HepG2 (cell line): ENCODE results near the gene PBX1. TPM values are rescaled to one million over a fixed set of nuclear protein-coding genes. Genes with fewer than 3 reads are reported as not detected.

Experiments
- ATAC-seq: fragments of 200-7000 bp; cut with Tn5 transposase; 3 replicates; pipeline ENCODE4 v1.9.1; 2020; ENCODE audit warnings: mild to moderate bottlenecking, moderate library complexity
- BruUV-seq: library from RNA; stranded (reverse); fragments of 400-500 nt; replicated peaks from 2 replicates; lab custom pipeline; 2021; lab: Mats Ljungman, UMichigan
- CTCF ChIA-PET: fragments of 300-600 bp; formaldehyde crosslinking; extraction: SDS; loops from one replicate; lab custom pipeline; 2021; ENCODE audit warnings: low total read pairs, inconsistent platforms, low intra/inter-chr PET ratio; lab: Yijun Ruan, JAX
- POLR2A ChIA-PET: fragments of 350-600 bp; sonication (Branson Sonifier 250); formaldehyde crosslinking; loops from one replicate; lab custom pipeline; 2020; ENCODE audit warnings: antibody characterized with exemption, inconsistent platforms; lab: Yijun Ruan, JAX
- DNase-seq: peaks from one replicate; pipeline ENCODE4 v3.0.0-alpha.2; 2015; ENCODE audit warnings: low spot score
- FAIRE-seq: peaks from 3 replicates; lab custom pipeline; 2011; peaks lifted over from hg19 to GRCh38; lab: Jason Lieb, UNC
- H2AFZ ChIP-seq: one replicate; pipeline ENCODE4 v1.6.1; 2011; ENCODE audit warnings: low read length, inconsistent platforms
- H3K27ac ChIP-seq: fragments of 300-600 bp; 3 replicates; pipeline ENCODE4 v1.8.0; 2011; ENCODE audit warnings: mixed run types, mild to moderate bottlenecking, mixed read lengths, low read length, inconsistent platforms; ENCODE audit not compliant: insufficient read depth; ENCODE audit errors: extremely low read length
- H3K27me3 ChIP-seq, 2 experiments: fragments of 200-600 bp in 1 of 2; 2 replicates in 1 of 2; 3 replicates in 1 of 2; pipeline versions ENCODE4 v1.6.0 to v1.8.0; 2011; ENCODE audit warnings: low read length in 2 of 2, mild to moderate bottlenecking in 2 of 2, moderate library complexity in 2 of 2, inconsistent platforms in 1 of 2; ENCODE audit not compliant: insufficient read depth in 2 of 2, control insufficient read depth in 1 of 2
- H3K36me3 ChIP-seq, 2 experiments: fragments of 200-600 bp in 1 of 2; replicated peaks in 1 of 2; 2 replicates in 1 of 2; 3 replicates in 1 of 2; pipeline versions ENCODE4 v1.5.1 to v1.8.0; 2011; ENCODE audit warnings: low read length in 2 of 2, inconsistent platforms in 1 of 2; ENCODE audit not compliant: insufficient read depth in 2 of 2, control insufficient read depth in 1 of 2
- H3K4me1 ChIP-seq: 2 replicates; pipeline ENCODE4 v1.5.1; 2012; ENCODE audit warnings: low read length, inconsistent platforms; ENCODE audit not compliant: insufficient read depth
- H3K4me2 ChIP-seq: 2 replicates; pipeline ENCODE4 v1.6.0; 2011; ENCODE audit warnings: low read depth, low read length, inconsistent platforms
- H3K4me3 ChIP-seq, 3 experiments: fragments of 200-600 bp in 1 of 3; sonication (generic), shearing (Covaris generic) in 1 of 3; replicated peaks in 1 of 3; 2 replicates each; pipeline ENCODE4 v1.5.1; 2011 to 2016; ENCODE audit warnings: low read length in 3 of 3, inconsistent platforms in 2 of 3, low read depth in 2 of 3, mild to moderate bottlenecking in 2 of 3, control low read depth in 1 of 3, mixed read lengths in 1 of 3; ENCODE audit not compliant: insufficient read depth in 1 of 3
- H3K79me2 ChIP-seq: one replicate; pipeline ENCODE4 v1.6.1; 2011; ENCODE audit warnings: low read length, inconsistent platforms; ENCODE audit not compliant: insufficient read depth
- H3K9ac ChIP-seq: 2 replicates; pipeline ENCODE4 v1.6.0; 2011; ENCODE audit warnings: mild to moderate bottlenecking, low read depth, low read length, inconsistent platforms; ENCODE audit not compliant: insufficient read depth
- H3K9me3 ChIP-seq: 2 replicates; pipeline ENCODE4 v1.5.1; 2012; ENCODE audit warnings: mild to moderate bottlenecking, low read length
- H4K20me1 ChIP-seq: 2 replicates; pipeline ENCODE4 v1.6.0; 2011; ENCODE audit warnings: inconsistent platforms, mild to moderate bottlenecking, low read length, moderate library complexity; ENCODE audit not compliant: insufficient read depth
- ESRRA ChIP-seq: sonication (generic); formaldehyde crosslinking; IDR thresholded peaks from 2 replicates; pipeline ENCODE4 v1.5.1; 2020; ENCODE audit warnings: mild to moderate bottlenecking, low read depth, missing genetic modification reagents
- JARID2 ChIP-seq: sonication (generic); formaldehyde crosslinking; IDR thresholded peaks from 2 replicates; pipeline ENCODE4 v1.8.1; 2023; ENCODE audit warnings: missing genetic modification reagents, inconsistent platforms; ENCODE audit not compliant: insufficient replicate concordance
- JDP2 ChIP-seq: sonication (generic); formaldehyde crosslinking; IDR thresholded peaks from 2 replicates; pipeline ENCODE4 v1.8.1; 2022; ENCODE audit warnings: missing genetic modification reagents, borderline replicate concordance
- NAIF1 ChIP-seq: sonication (generic); formaldehyde crosslinking; IDR thresholded peaks from 2 replicates; pipeline ENCODE4 v1.5.0; 2020; ENCODE audit warnings: mild to moderate bottlenecking, missing genetic modification reagents, borderline replicate concordance
- NCOA5 ChIP-seq: sonication (generic); formaldehyde crosslinking; IDR thresholded peaks from 2 replicates; pipeline ENCODE4 v1.4.0; 2020; ENCODE audit warnings: missing genetic modification reagents
- SOX13 ChIP-seq, 3 experiments: fragments of 450-650 bp in 1 of 3; sonication (generic) in 1 of 3; formaldehyde crosslinking in 1 of 3; IDR thresholded peaks in 2 of 3; conservative IDR thresholded peaks in 1 of 3; 2 replicates each; pipeline versions ENCODE4 v1.5.0 to v1.6.1; 2016 to 2020; ENCODE audit warnings: antibody characterized with exemption in 1 of 3, mild to moderate bottlenecking in 1 of 3, missing compliant biosample characterization in 1 of 3, missing genetic modification reagents in 1 of 3, moderate library complexity in 1 of 3
- SYNCRIP ChIP-seq: fragments of 200-400 bp; formaldehyde crosslinking; IDR thresholded peaks from 2 replicates; pipeline ENCODE4 v1.6.1; 2018; ENCODE audit warnings: mild to moderate bottlenecking, low read depth, low read length; ENCODE audit not compliant: insufficient read depth
- THAP11 ChIP-seq: IDR thresholded peaks from 2 replicates; pipeline ENCODE4 v1.6.1; 2016; ENCODE audit warnings: missing biosample characterization, missing genetic modification reagents
- ZNF207 ChIP-seq: fragments of 450-650 bp; IDR thresholded peaks from 2 replicates; pipeline ENCODE4 v1.6.1; 2016; ENCODE audit warnings: antibody characterized with exemption, borderline replicate concordance
- ZNF777 ChIP-seq: sonication (generic); formaldehyde crosslinking; IDR thresholded peaks from 2 replicates; pipeline ENCODE4 v1.4.0; 2020; ENCODE audit warnings: missing genetic modification reagents
- WGBS: methylation state at CpG from one replicate; pipeline ENCODE4 v1.1.6; 2017; ENCODE audit warnings: low lambda C conversion rate; 5-methylcytosine and 5-hydroxymethylcytosine counted together
- in situ Hi-C: cut with HindIII; loops from 2 replicates; pipeline ENCODE4 v1.10.0; 2017; ENCODE audit warnings: low pct_unique_long_range_greater_than_20kb; ENCODE audit not compliant: extremely low pct_ligation_motif_present
- intact Hi-C: fragments of 100-400 bp; cut with micrococcal nuclease; formaldehyde crosslinking; loops from one replicate; pipeline ENCODE4 v1.10.0; 2022; ENCODE audit not compliant: unreplicated experiment
- polyA plus RNA-seq, 8 experiments: library from polyadenylated mRNA; depleted of rRNA in 3 of 8; stranded (reverse) in 7 of 8; unstranded in 1 of 8; fragments of >200 nt; fragmentation: Illumina TruSeq in 4 of 8; extraction: Trizol in 4 of 8; gene quantifications; 2 replicates each; pipeline versions ENCODE4 v1.2.1 to v1.2.3, GENCODE V29; 2011 to 2016; ENCODE audit warnings: low read depth in 4 of 8, missing spikeins in 1 of 8, mixed read lengths in 1 of 8; ENCODE audit not compliant: insufficient read depth in 1 of 8
- total RNA-seq, 5 experiments: library from RNA; depleted of rRNA; stranded (reverse); fragments of >200 nt; fragmentation: Illumina TruSeq; extraction: Trizol; gene quantifications; 2 replicates each; pipeline ENCODE4 v1.2.3, GENCODE V29; 2016; ENCODE audit warnings: low read depth in 1 of 5
- TF ChIP-seq, protein P1 (sequence below): sonication (generic); formaldehyde crosslinking; IDR thresholded peaks from 2 replicates; pipeline ENCODE4 v1.4.0; 2020; ENCODE audit warnings: mild to moderate bottlenecking, missing genetic modification reagents
- TF ChIP-seq, protein P2 (sequence below): IDR thresholded peaks from 2 replicates; pipeline ENCODE4 v1.6.1; 2018; ENCODE audit warnings: missing genetic modification reagents
- TF ChIP-seq, protein P3 (sequence below): sonication (generic); formaldehyde crosslinking; IDR thresholded peaks from 2 replicates; pipeline ENCODE4 v1.5.1; 2020; ENCODE audit warnings: missing genetic modification reagents, mild to moderate bottlenecking, borderline replicate concordance
- TF ChIP-seq, protein P4 (sequence below): IDR thresholded peaks from 2 replicates; pipeline ENCODE4 v1.6.1; 2016; ENCODE audit warnings: missing genetic modification reagents, missing compliant biosample characterization
- TF ChIP-seq, protein P5 (sequence below): sonication (generic); formaldehyde crosslinking; IDR thresholded peaks from 2 replicates; pipeline ENCODE4 v1.4.0; 2020; ENCODE audit warnings: missing genetic modification reagents
- TF ChIP-seq, protein P6 (sequence below): sonication (generic); formaldehyde crosslinking; IDR thresholded peaks from 2 replicates; pipeline ENCODE4 v1.8.1; 2023; ENCODE audit warnings: mild to moderate bottlenecking, missing genetic modification reagents

PBX1 gene
- total and polyA plus RNA-seq, 2 of the 13 experiments (the other 11 are each of a cell fraction or from before 2014, with no cell fraction given) = 0.24 TPM; not detected in 1

DNA sequence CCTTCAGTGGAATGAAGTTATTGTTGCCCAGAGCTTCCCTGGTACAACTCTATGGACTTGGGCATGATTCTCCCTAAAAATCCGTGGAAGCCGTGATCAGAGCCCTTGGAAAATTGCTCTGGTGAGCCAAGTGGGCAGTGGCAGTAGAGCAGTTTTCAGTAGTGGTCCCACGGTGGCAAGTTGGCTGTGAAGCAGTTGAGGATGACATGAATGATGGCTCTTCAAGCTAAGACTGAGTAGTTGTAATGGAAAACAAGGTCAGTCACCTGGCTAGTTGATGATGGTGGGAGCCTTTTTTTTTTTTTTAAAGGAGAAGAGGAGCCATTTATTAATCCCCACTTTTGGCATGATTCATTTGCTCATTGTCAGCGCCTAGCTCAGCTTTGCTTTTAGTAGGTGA, 36.2 kb downstream of the PBX1 start:
- POLR2A ChIA-PET = no interaction called here
- intact Hi-C loops = no loop called here
- TF ChIP-seq, protein P1, sequence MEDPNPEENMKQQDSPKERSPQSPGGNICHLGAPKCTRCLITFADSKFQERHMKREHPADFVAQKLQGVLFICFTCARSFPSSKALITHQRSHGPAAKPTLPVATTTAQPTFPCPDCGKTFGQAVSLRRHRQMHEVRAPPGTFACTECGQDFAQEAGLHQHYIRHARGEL = no peak
- TF ChIP-seq ESRRA (CRISPR knock-in tag) (no peak), ZNF777 (CRISPR knock-in tag) (no peak), JARID2 (no peak), THAP11 (CRISPR knock-in tag) (no peak), JDP2 (CRISPR knock-in tag) (no peak), ZNF207 (no peak), SYNCRIP (no peak), SOX13 (IDR thresholded peaks at IDR 0.05) (no peak), SOX13 (CRISPR knock-in tag; conservative IDR thresholded peaks at IDR 0.05 in 1 of 2, IDR thresholded peaks at IDR 0.05 in 1 of 2) (no peak), NCOA5 (CRISPR knock-in tag) (no peak), NAIF1 (CRISPR knock-in tag) (no peak)
- TF ChIP-seq, protein P2, sequence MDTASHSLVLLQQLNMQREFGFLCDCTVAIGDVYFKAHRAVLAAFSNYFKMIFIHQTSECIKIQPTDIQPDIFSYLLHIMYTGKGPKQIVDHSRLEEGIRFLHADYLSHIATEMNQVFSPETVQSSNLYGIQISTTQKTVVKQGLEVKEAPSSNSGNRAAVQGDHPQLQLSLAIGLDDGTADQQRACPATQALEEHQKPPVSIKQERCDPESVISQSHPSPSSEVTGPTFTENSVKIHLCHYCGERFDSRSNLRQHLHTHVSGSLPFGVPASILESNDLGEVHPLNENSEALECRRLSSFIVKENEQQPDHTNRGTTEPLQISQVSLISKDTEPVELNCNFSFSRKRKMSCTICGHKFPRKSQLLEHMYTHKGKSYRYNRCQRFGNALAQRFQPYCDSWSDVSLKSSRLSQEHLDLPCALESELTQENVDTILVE (CRISPR knock-in tag) = no peak
- TF ChIP-seq, protein P3, sequence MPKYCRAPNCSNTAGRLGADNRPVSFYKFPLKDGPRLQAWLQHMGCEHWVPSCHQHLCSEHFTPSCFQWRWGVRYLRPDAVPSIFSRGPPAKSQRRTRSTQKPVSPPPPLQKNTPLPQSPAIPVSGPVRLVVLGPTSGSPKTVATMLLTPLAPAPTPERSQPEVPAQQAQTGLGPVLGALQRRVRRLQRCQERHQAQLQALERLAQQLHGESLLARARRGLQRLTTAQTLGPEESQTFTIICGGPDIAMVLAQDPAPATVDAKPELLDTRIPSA (CRISPR knock-in tag) = no peak
- TF ChIP-seq, protein P4, sequence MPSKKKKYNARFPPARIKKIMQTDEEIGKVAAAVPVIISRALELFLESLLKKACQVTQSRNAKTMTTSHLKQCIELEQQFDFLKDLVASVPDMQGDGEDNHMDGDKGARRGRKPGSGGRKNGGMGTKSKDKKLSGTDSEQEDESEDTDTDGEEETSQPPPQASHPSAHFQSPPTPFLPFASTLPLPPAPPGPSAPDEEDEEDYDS (CRISPR knock-in tag) = no peak
- TF ChIP-seq, protein P5, sequence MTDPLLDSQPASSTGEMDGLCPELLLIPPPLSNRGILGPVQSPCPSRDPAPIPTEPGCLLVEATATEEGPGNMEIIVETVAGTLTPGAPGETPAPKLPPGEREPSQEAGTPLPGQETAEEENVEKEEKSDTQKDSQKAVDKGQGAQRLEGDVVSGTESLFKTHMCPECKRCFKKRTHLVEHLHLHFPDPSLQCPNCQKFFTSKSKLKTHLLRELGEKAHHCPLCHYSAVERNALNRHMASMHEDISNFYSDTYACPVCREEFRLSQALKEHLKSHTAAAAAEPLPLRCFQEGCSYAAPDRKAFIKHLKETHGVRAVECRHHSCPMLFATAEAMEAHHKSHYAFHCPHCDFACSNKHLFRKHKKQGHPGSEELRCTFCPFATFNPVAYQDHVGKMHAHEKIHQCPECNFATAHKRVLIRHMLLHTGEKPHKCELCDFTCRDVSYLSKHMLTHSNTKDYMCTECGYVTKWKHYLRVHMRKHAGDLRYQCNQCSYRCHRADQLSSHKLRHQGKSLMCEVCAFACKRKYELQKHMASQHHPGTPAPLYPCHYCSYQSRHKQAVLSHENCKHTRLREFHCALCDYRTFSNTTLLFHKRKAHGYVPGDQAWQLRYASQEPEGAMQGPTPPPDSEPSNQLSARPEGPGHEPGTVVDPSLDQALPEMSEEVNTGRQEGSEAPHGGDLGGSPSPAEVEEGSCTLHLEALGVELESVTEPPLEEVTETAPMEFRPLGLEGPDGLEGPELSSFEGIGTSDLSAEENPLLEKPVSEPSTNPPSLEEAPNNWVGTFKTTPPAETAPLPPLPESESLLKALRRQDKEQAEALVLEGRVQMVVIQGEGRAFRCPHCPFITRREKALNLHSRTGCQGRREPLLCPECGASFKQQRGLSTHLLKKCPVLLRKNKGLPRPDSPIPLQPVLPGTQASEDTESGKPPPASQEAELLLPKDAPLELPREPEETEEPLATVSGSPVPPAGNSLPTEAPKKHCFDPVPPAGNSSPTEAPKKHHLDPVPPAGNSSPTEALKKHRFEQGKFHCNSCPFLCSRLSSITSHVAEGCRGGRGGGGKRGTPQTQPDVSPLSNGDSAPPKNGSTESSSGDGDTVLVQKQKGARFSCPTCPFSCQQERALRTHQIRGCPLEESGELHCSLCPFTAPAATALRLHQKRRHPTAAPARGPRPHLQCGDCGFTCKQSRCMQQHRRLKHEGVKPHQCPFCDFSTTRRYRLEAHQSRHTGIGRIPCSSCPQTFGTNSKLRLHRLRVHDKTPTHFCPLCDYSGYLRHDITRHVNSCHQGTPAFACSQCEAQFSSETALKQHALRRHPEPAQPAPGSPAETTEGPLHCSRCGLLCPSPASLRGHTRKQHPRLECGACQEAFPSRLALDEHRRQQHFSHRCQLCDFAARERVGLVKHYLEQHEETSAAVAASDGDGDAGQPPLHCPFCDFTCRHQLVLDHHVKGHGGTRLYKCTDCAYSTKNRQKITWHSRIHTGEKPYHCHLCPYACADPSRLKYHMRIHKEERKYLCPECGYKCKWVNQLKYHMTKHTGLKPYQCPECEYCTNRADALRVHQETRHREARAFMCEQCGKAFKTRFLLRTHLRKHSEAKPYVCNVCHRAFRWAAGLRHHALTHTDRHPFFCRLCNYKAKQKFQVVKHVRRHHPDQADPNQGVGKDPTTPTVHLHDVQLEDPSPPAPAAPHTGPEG (CRISPR knock-in tag) = no peak
- TF ChIP-seq, protein P6, sequence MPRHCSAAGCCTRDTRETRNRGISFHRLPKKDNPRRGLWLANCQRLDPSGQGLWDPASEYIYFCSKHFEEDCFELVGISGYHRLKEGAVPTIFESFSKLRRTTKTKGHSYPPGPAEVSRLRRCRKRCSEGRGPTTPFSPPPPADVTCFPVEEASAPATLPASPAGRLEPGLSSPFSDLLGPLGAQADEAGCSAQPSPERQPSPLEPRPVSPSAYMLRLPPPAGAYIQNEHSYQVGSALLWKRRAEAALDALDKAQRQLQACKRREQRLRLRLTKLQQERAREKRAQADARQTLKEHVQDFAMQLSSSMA (CRISPR knock-in tag) = no peak

More for the DNA sequence above, 36.2 kb downstream of the PBX1 start:
- Histone ChIP-seq H3K27me3 (no peaks in the 10 kb centered on the region), H3K9me3 (no peaks in the 10 kb centered on the region), H3K36me3 (no peaks in the 10 kb centered on the region), H2AFZ (no peak overlapping the region), H4K20me1 (no peaks in the 10 kb centered on the region), H3K79me2 (no peaks in the 10 kb centered on the region), H3K4me3 (no peak overlapping the region), H3K4me2 (no peak overlapping the region), H3K9ac (no peak overlapping the region), H3K4me1 (no peaks in the 10 kb centered on the region), H3K27ac (no peak overlapping the region)
- WGBS = 33% methylated on average over 4 of the region's 4 CpGs
- in situ Hi-C loops = no loop called here
- CTCF ChIA-PET = no interaction called here
- ATAC-seq (no peak), FAIRE-seq (no peak), DNase-seq (no peak)
- BruUV-seq = no TSS peak
